Activated CD8-positive, alpha-beta T cell treated with anti-CD3 and anti-CD28 coated beads for 36 hours (primary cell): ENCODE data around the gene BICDL1. TPM values are rescaled to one million over a fixed set of nuclear protein-coding genes. Genes with fewer than 3 reads are reported as not detected.
A peak's percentile ranks its signal among the peaks of the same experiment; 100 is the strongest.

Source experiments
- ATAC-seq: fragments of 200-7000 bp; cut with Tn5 transposase; one replicate; pipeline ENCODE4 v1.10.0; 2021; ENCODE audit warnings: mild to moderate bottlenecking, moderate library complexity
- CTCF ChIA-PET: fragments of 350-600 bp; sonication (Branson Sonifier 250); formaldehyde crosslinking; loops from one replicate; lab custom pipeline; 2021; ENCODE audit warnings: antibody characterized with exemption; lab: Charles Lee
- POLR2A ChIA-PET: fragments of 350-600 bp; sonication (Branson Sonifier 250); formaldehyde crosslinking; loops from one replicate; lab custom pipeline; 2021; ENCODE audit warnings: antibody characterized with exemption; lab: Charles Lee
- DNase-seq: peaks from one replicate; pipeline ENCODE4 v3.0.0-alpha.2; 2020
- H3K27ac Mint-ChIP-seq: one replicate; pipeline ENCODE4 v1.8.0; 2021; ENCODE audit warnings: mild to moderate bottlenecking, mixed read lengths
- H3K27me3 Mint-ChIP-seq: one replicate; pipeline ENCODE4 v1.8.0; 2021; ENCODE audit warnings: mixed read lengths
- H3K36me3 Mint-ChIP-seq: one replicate; pipeline ENCODE4 v1.8.0; 2021; ENCODE audit warnings: low read depth, mixed read lengths
- H3K4me1 Mint-ChIP-seq: one replicate; pipeline ENCODE4 v1.8.0; 2021; ENCODE audit warnings: low read depth, mixed read lengths
- H3K4me3 Mint-ChIP-seq: one replicate; pipeline ENCODE4 v1.8.0; 2021; ENCODE audit warnings: mild to moderate bottlenecking, moderate library complexity, mixed read lengths
- H3K9me3 Mint-ChIP-seq: one replicate; pipeline ENCODE4 v1.8.0; 2021; ENCODE audit warnings: mixed read lengths
- CTCF ChIP-seq: fragments of 200-600 bp; IDR thresholded peaks from one replicate; pipeline ENCODE4 v1.8.0; 2022; ENCODE audit warnings: antibody characterized with exemption, mild to moderate bottlenecking
- intact Hi-C: fragments of 100-400 bp; cut with micrococcal nuclease; formaldehyde crosslinking; loops from one replicate; pipeline ENCODE4 v1.10.0; 2022
- total RNA-seq, 2 experiments: library from RNA; stranded (reverse); gene quantifications; one replicate each; pipeline ENCODE4 v1.2.3, GENCODE V29; 2021

Gene BICDL1
- total RNA-seq, 2 experiments from 2014 or later: 103 to 107 TPM

DNA sequence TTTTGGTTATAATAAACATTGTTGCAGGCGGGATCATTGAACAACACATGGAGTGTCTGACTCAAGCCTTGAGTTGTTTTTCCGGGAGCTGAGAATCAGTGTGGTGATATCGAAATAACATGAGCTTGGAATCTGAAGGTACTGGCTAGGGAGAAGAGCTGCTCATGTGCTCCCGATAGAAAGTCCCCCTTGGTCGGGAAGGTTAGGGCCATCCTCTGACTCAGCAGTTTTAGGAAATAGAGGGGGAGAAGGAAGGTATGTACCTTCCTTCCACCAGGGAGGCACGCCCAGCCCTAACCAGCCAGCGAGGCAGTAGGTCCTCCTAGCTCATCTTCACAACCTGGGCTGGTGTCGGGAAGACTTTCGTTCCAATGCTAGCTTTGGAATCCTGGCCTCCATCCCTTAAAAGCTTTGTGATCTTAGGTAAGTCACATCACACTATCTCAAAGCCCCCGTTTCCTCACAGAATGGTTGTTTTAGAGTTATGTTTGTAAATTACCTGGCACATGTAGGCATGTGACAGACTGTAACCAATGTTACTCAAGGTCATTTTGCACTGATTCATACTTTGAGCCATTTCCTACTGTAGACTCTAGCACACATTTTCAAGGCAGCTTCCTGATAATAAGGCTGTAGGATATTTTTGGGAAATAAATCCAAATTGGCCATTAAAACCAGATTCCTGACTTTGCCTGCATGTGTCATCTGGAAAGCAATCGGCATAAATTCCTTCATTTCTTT, 129.5 kb downstream of the BICDL1 start:
- peak overlapping the region; percentile 80 for H3K4me3 Mint-ChIP-seq
- H3K36me3 Mint-ChIP-seq: peaks cover 30% of the 10 kb centered on the region
- peaks cover 62% of the 10 kb centered on the region for H3K4me1 Mint-ChIP-seq
- no peaks in the 10 kb centered on the region for H3K9me3 Mint-ChIP-seq
- intact Hi-C loops: loop anchor here (5.0 to 10.0 kb wide), 2 partner anchors 79 to 104 kb away; no protein-coding TSS in a partner anchor
- ChIA-PET POLR2A (interaction anchor here (0.7 to 7.7 kb wide), 10 partner anchors 16 to 173 kb away, joined by 3 to 60 read pairs (median 28); partner anchors contain the start of genes BICDL1, RNU4-1, RNU4-2 and RPLP0), CTCF (interaction anchor here (1.3 to 2.3 kb wide), 4 partner anchors 18 to 147 kb away, joined by 3 to 7 read pairs (median 5); partner anchors contain the start of gene PXN)
- no peak for DNase-seq
- TF ChIP-seq CTCF: no peak
- H3K27ac Mint-ChIP-seq: peak overlapping the region; percentile 86
- no peak for ATAC-seq
- H3K27me3 Mint-ChIP-seq: no peaks in the 10 kb centered on the region

GRCh38 chr12:120119271-120119973, 130.4 kb downstream of the BICDL1 start:
- peak; percentile 28 for ATAC-seq
- DNase-seq: peak; percentile 63
- no peaks in the 10 kb centered on the region for H3K27me3 Mint-ChIP-seq
- no peaks in the 10 kb centered on the region for H3K9me3 Mint-ChIP-seq
- peaks cover 25% of the 10 kb centered on the region for H3K36me3 Mint-ChIP-seq
- H3K27ac Mint-ChIP-seq: peak overlapping the region; percentile 85
- intact Hi-C loops: loop anchor here (5.0 to 10.0 kb wide), 2 partner anchors 78 to 105 kb away; no protein-coding TSS in a partner anchor
- ChIA-PET CTCF (interaction anchor here (0.6 to 2.3 kb wide), 6 partner anchors 32 to 147 kb away, joined by 3 to 5 read pairs (median 4); partner anchors contain the start of gene PXN), POLR2A (interaction anchor here (0.6 to 7.7 kb wide), 11 partner anchors 9 to 172 kb away, joined by 3 to 60 read pairs (median 20); partner anchors contain the start of genes BICDL1, RNU4-1, RNU4-2 and RPLP0)
- H3K4me3 Mint-ChIP-seq: peak overlapping the region; percentile 42
- no peak for TF ChIP-seq CTCF
- peaks cover 67% of the 10 kb centered on the region for H3K4me1 Mint-ChIP-seq

DNA sequence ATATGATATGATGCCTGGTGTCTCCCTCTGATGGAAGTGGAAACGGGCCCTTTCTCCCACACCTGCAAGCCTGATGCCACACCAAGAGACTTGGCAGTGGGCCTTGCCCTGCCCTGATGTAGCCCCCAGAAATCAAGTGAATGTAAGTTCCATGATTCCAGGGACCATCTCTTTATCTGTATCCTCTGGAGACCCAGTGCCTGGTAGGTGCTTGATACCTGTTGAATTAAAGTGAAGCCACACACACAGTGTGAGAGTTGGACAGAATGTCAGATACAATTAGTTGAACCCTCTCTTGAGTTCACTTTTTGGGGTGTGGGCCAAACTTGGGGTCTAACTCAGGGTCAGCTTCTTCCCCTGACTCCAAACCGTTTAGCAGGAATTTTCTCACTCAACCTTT, 132.3 kb downstream of the BICDL1 start:
- H3K9me3 Mint-ChIP-seq: no peaks in the 10 kb centered on the region
- TF ChIP-seq CTCF: no peak
- no peak for ATAC-seq

DNA sequence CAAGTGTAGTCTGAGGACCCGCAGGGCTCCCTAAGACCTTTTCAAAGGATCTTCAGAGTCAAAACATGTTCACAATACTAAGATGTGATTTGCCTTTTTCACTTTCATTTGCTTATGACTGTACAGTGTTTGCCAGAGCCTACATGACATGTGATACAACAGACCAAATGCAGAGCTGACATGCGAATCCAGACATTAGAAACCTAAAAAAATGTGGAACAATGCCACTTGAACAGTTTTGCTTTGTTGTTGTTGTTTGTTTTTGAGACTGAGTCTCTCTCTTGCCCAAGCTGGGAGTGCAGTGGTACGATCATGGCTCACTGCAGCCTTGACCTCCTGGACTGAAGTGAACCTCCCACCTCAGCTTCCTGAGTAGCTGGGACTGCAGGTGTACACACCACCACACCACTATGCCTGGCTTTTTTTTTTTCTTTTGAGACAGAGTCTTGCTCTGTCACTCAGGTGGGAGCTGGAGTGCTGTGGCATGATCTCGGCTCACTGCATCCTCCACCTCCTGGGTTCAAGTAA, 132.8 kb downstream of the BICDL1 start:
- Mint-ChIP-seq H3K36me3 (peaks cover 21% of the 10 kb centered on the region), H3K9me3 (no peaks in the 10 kb centered on the region), H3K4me3 (peak overlapping the region; percentile 23), H3K27me3 (no peaks in the 10 kb centered on the region), H3K27ac (peak overlapping the region; percentile 48), H3K4me1 (peaks cover 65% of the 10 kb centered on the region)
- intact Hi-C loops: no loop called here
- DNase-seq (peak; percentile 33), ATAC-seq (peak; percentile 45)
- ChIA-PET POLR2A (interaction anchor here (0.9 to 7.7 kb wide), 9 partner anchors 11 to 170 kb away, joined by 3 to 60 read pairs (median 5); partner anchors contain the start of genes RNU4-1, RNU4-2 and RPLP0), CTCF (interaction anchor here (1.1 to 1.3 kb wide), 2 partner anchors 133 to 142 kb away, joined by 3 to 4 read pairs; partner anchors contain the start of gene BICDL1)
- TF ChIP-seq CTCF: no peak

More for the DNA sequence above, 132.3 kb downstream of the BICDL1 start:
- Mint-ChIP-seq H3K4me1 (peaks cover 60% of the 10 kb centered on the region), H3K4me3 (no peak overlapping the region), H3K36me3 (peaks cover 18% of the 10 kb centered on the region), H3K27me3 (no peaks in the 10 kb centered on the region), H3K27ac (peak overlapping the region; percentile 48)
- intact Hi-C loops: no loop called here
- DNase-seq: no peak
- ChIA-PET CTCF (no interaction called here), POLR2A (interaction anchor here (1.0 to 7.7 kb wide), 9 partner anchors 10 to 170 kb away, joined by 3 to 60 read pairs (median 5); partner anchors contain the start of genes RNU4-1, RNU4-2 and RPLP0)
